ENCODE measurements around the gene MYH7.
"Not testable (repeated sequence)": the region's sequence is repeated elsewhere in the genome, so short reads cannot be mapped to it uniquely, and the experiment has no call there.

MYH7 gene

GRCh38 chr14:23430016-23430722 is 5.3 kb downstream of the MYH7 start:
- no peak for DNase-seq

- DNase-seq, result no peak
Observed at GRCh38 chr14:23428686-23429495, 6.6 kb downstream of the MYH7 start.

- DNase-seq, result not testable (repeated sequence)
Observed at GRCh38 chr14:23425798-23426197, 9.7 kb downstream of the MYH7 start.

GRCh38 chr14:23425169-23425568 is 10.3 kb downstream of the MYH7 start:
- DNase-seq, result no peak

- no peak for DNase-seq
Observed at GRCh38 chr14:23423657-23424056, 11.8 kb downstream of the MYH7 start.

- no peak for DNase-seq
Observed at GRCh38 chr14:23421594-23421993, 13.9 kb downstream of the MYH7 start.

GRCh38 chr14:23419646-23420045 is 15.8 kb downstream of the MYH7 start:
- DNase-seq, result not testable (repeated sequence)

- DNase-seq, result no peak
Observed at GRCh38 chr14:23418021-23418420, 17.4 kb downstream of the MYH7 start.

- not testable (repeated sequence) for DNase-seq
Observed at GRCh38 chr14:23417269-23417668, 18.2 kb downstream of the MYH7 start.

- DNase-seq, result no peak
Observed at GRCh38 chr14:23416801-23417200, 18.7 kb downstream of the MYH7 start.

GRCh38 chr14:23415821-23416778 is 19.4 kb downstream of the MYH7 start:
- DNase-seq, result no peak

GRCh38 chr14:23414906-23415820 is 20.3 kb downstream of the MYH7 start:
- no peak for DNase-seq

- DNase-seq, result no peak
Observed at GRCh38 chr14:23414254-23414653, 21.2 kb downstream of the MYH7 start.

GRCh38 chr14:23413681-23414080 is 21.8 kb downstream of the MYH7 start:
- no peak for DNase-seq

- DNase-seq, result no peak
Observed at GRCh38 chr14:23411563-23412525, 23.6 kb downstream of the MYH7 start.

GRCh38 chr14:23409966-23410635 is 25.4 kb downstream of the MYH7 start:
- DNase-seq, result no peak

- no peak for DNase-seq
Observed at GRCh38 chr14:23409475-23409874, 26.0 kb downstream of the MYH7 start.

- DNase-seq, result no peak
Observed at GRCh38 chr14:23408307-23408630, 27.2 kb downstream of the MYH7 start.

- no peak for DNase-seq
Observed at GRCh38 chr14:23407516-23408306, 27.7 kb downstream of the MYH7 start, which contains the start of gene MYH6. Gene MYH6 (minus strand): TSS chr14:23408273. CDS start chr14:23407223, 1,050 bp downstream.

Measured in NCI-H2029 (cell line).